HCT116 (cell line): ENCODE results near the gene MYO3B. TPM values are rescaled to one million over a fixed set of nuclear protein-coding genes. Genes with fewer than 3 reads are reported as not detected.

Experiments
- ATAC-seq: fragments of 200-7000 bp; cut with Tn5 transposase; 2 replicates; pipeline ENCODE4 v1.9.1; 2020; ENCODE audit warnings: mild to moderate bottlenecking, moderate library complexity
- BruUV-seq: library from RNA; stranded (reverse); fragments of 400-500 nt; replicated peaks from 2 replicates; lab custom pipeline; 2021; lab: Mats Ljungman, UMichigan
- CTCF ChIA-PET: fragments of 300-600 bp; sonication (Branson Sonifier 250); formaldehyde crosslinking; loops from one replicate; lab custom pipeline; 2021; ENCODE audit warnings: antibody characterized with exemption; lab: Charles Lee
- POLR2A ChIA-PET: fragments of 300-600, 350-600 bp; sonication (Branson Sonifier 250); formaldehyde crosslinking; loops from one replicate; lab custom pipeline; 2021; ENCODE audit warnings: antibody characterized with exemption; lab: Charles Lee
- RAD21 ChIA-PET, 2 experiments: fragments of 300-600 bp; sonication (Branson Sonifier 250); formaldehyde crosslinking; loops; one replicate each; lab custom pipeline; 2023; ENCODE audit warnings: low total read pairs in 2 of 2; ENCODE audit not compliant: uncharacterized antibody in 2 of 2, unreplicated experiment in 2 of 2, low non-redundant PET in 1 of 2; lab: Charles Lee
- DNase-seq: peaks from one replicate; pipeline ENCODE4 v3.0.0-alpha.2; 2010; ENCODE audit warnings: low read depth, low spot score
- H2AFZ ChIP-seq: fragments of 200-600 bp; shearing (Covaris generic), sonication (generic); 2 replicates; pipeline ENCODE4 v1.6.1; 2017; ENCODE audit warnings: low read depth, mixed run types, mixed read lengths, antibody characterized with exemption, low read length; ENCODE audit not compliant: poor library complexity, severe bottlenecking
- H3K27ac ChIP-seq: 2 replicates; pipeline ENCODE4 v1.5.1; 2012; ENCODE audit warnings: low read depth, low read length
- H3K27me3 ChIP-seq: fragments of 200-600 bp; sonication (generic); 2 replicates; pipeline ENCODE4 v1.6.1; 2016; ENCODE audit warnings: mixed run types, low read length, mixed read lengths; ENCODE audit not compliant: insufficient read depth
- H3K36me3 ChIP-seq, 2 experiments: fragments of 200-500 bp in 1 of 2; fragments of 200-600 bp in 1 of 2; sonication (Bioruptor generic) in 1 of 2; sonication (generic) in 1 of 2; 2 replicates each; pipeline versions ENCODE4 v1.5.1 to v1.6.1; 2014 to 2016; ENCODE audit warnings: low read length in 2 of 2, inconsistent platforms in 1 of 2, mixed read lengths in 1 of 2, mixed run types in 1 of 2; ENCODE audit not compliant: insufficient read depth in 2 of 2, control insufficient read depth in 1 of 2
- H3K4me1 ChIP-seq, 2 experiments: fragments of 200-600 bp in 1 of 2; sonication (generic) in 1 of 2; 2 replicates each; pipeline versions ENCODE4 v1.5.1 to v1.6.1; 2012 to 2017; ENCODE audit warnings: low read length in 2 of 2, inconsistent platforms in 1 of 2, mild to moderate bottlenecking in 1 of 2, mixed read lengths in 1 of 2, mixed run types in 1 of 2, moderate library complexity in 1 of 2; ENCODE audit not compliant: insufficient read depth in 2 of 2, control insufficient read depth in 1 of 2
- H3K4me2 ChIP-seq: fragments of 200-600 bp; sonication (generic); 2 replicates; pipeline ENCODE4 v1.6.1; 2017; ENCODE audit warnings: mixed run types, low read length, mixed read lengths
- H3K4me3 ChIP-seq, 2 experiments: fragments of 200-600 bp in 1 of 2; sonication (generic) in 1 of 2; replicated peaks in 1 of 2; 2 replicates each; pipeline ENCODE4 v1.5.1; 2011 to 2016; ENCODE audit warnings: low read length in 2 of 2, control low read depth in 1 of 2, low read depth in 1 of 2, mild to moderate bottlenecking in 1 of 2, mixed read lengths in 1 of 2, mixed run types in 1 of 2
- H3K79me2 ChIP-seq: fragments of 200-600 bp; sonication (generic); 2 replicates; pipeline ENCODE4 v1.6.1; 2017; ENCODE audit warnings: mild to moderate bottlenecking, mixed run types, low read length, moderate library complexity, mixed read lengths; ENCODE audit not compliant: insufficient read depth
- H3K9ac ChIP-seq: fragments of 200-600 bp; sonication (generic); 2 replicates; pipeline ENCODE4 v1.6.1; 2016; ENCODE audit warnings: low read length, mixed read lengths
- H3K9me2 ChIP-seq: fragments of 200-600 bp; sonication (generic), shearing (Covaris generic); 2 replicates; pipeline ENCODE4 v1.6.1; 2017; ENCODE audit warnings: mixed run types, mild to moderate bottlenecking, moderate library complexity; ENCODE audit not compliant: insufficient read depth
- H3K9me3 ChIP-seq, 2 experiments: fragments of 200-500 bp in 1 of 2; fragments of 200-600 bp in 1 of 2; sonication (Bioruptor generic) in 1 of 2; sonication (generic) in 1 of 2; 2 replicates each; pipeline ENCODE4 v1.6.1; 2014 to 2017; ENCODE audit warnings: low read length in 2 of 2, mixed read lengths in 2 of 2, inconsistent platforms in 1 of 2, low read depth in 1 of 2, mild to moderate bottlenecking in 1 of 2, mixed run types in 1 of 2, moderate library complexity in 1 of 2; ENCODE audit not compliant: control insufficient read depth in 1 of 2, insufficient read depth in 1 of 2
- H4K20me1 ChIP-seq: fragments of 200-600 bp; sonication (generic), shearing (Covaris generic); 2 replicates; pipeline ENCODE4 v1.6.1; 2017; ENCODE audit warnings: mixed run types, mild to moderate bottlenecking, moderate library complexity; ENCODE audit not compliant: insufficient read depth
- EGR1 ChIP-seq: IDR thresholded peaks from 2 replicates; pipeline ENCODE4 v1.6.1; 2012; ENCODE audit warnings: low read depth
- EZH2 ChIP-seq: fragments of 200-600 bp; sonication (generic); IDR thresholded peaks from 2 replicates; pipeline ENCODE4 v1.6.1; 2017; ENCODE audit warnings: antibody characterized with exemption, mixed run types
- EZH2phosphoT487 ChIP-seq: fragments of 200-600 bp; IDR thresholded peaks from 2 replicates; pipeline ENCODE4 v1.6.1; 2018; ENCODE audit warnings: antibody characterized with exemption, borderline replicate concordance
- FOSL1 ChIP-seq: IDR thresholded peaks from 2 replicates; pipeline ENCODE4 v1.6.1; 2012; ENCODE audit warnings: low read depth
- MAX ChIP-seq: IDR thresholded peaks from 2 replicates; pipeline ENCODE4 v1.6.1; 2012
- POLR2A ChIP-seq: IDR thresholded peaks from 2 replicates; pipeline ENCODE4 v1.7.0; 2011; ENCODE audit warnings: borderline replicate concordance; ENCODE audit not compliant: insufficient read depth, insufficient read length; ENCODE audit errors: extremely low read depth
- POLR2AphosphoS5 ChIP-seq: IDR thresholded peaks from 2 replicates; pipeline ENCODE4 v1.6.1; 2011; ENCODE audit warnings: mild to moderate bottlenecking, low read depth, low read length, moderate library complexity
- RAD21 ChIP-seq: IDR thresholded peaks from 2 replicates; pipeline ENCODE4 v1.6.1; 2012; ENCODE audit warnings: low read depth, mild to moderate bottlenecking
- REST ChIP-seq: IDR thresholded peaks from 2 replicates; pipeline ENCODE4 v1.6.1; 2012; ENCODE audit warnings: low read depth
- SRF ChIP-seq: IDR thresholded peaks from 2 replicates; pipeline ENCODE4 v1.6.1; 2012; ENCODE audit warnings: low read depth
- TCF7L2 ChIP-seq: IDR thresholded peaks from 2 replicates; pipeline ENCODE4 v1.7.0; 2011; ENCODE audit warnings: borderline replicate concordance, inconsistent platforms; ENCODE audit not compliant: insufficient read depth, insufficient read length; ENCODE audit errors: extremely low read depth
- YY1 ChIP-seq: IDR thresholded peaks from 2 replicates; pipeline ENCODE4 v1.6.1; 2011; ENCODE audit warnings: low read length, low read depth, moderate library complexity, mild to moderate bottlenecking; ENCODE audit not compliant: insufficient replicate concordance; ENCODE audit errors: extremely low read depth
- intact Hi-C: fragments of 100-400 bp; cut with micrococcal nuclease; formaldehyde crosslinking; loops from 2 replicates; pipeline ENCODE4 v1.10.0; 2022
- total RNA-seq: library from RNA; stranded (reverse); gene quantifications from one replicate; pipeline ENCODE4 v1.2.1, GENCODE V29; 2021; ENCODE audit not compliant: unreplicated experiment

The MYO3B gene
- total RNA-seq, 1 experiment from 2014 or later, result not detected

- H3K27me3 ChIP-seq, result peaks cover 20% of the 10 kb centered on the region; the same call in 1 of the 2 replicates
- TF ChIP-seq POLR2AphosphoS5 (no peak), EGR1 (no peak), POLR2A (no peak), RAD21 (no peak), SRF (no peak), YY1 (no peak), TCF7L2 (no peak), MAX (no peak), FOSL1 (no peak), REST (no peak), EZH2 (no peak), EZH2phosphoT487 (no peak)
- TF ChIP-seq, all 23 proteins: peak for 0
- Histone ChIP-seq H3K9me3 (no peaks in the 10 kb centered on the region), H3K27ac (no peak overlapping the region), H3K4me2 (no peak overlapping the region), H2AFZ (no peak overlapping the region), H3K9ac (no peak overlapping the region), H3K36me3 (no peaks in the 10 kb centered on the region), H3K4me1 (peaks cover 0 to 6% of the 10 kb centered on the region in 2 experiments; a peak in 1 of 4 replicates), H3K9me2 (no peaks in the 10 kb centered on the region), H3K79me2 (no peaks in the 10 kb centered on the region), H3K4me3 (no peak overlapping the region), H4K20me1 (no peaks in the 10 kb centered on the region)
- CTCF ChIA-PET, result interaction anchor here (1.0 to 3.4 kb wide), 8 partner anchors 10 to 910 kb away, joined by 3 to 45 read pairs (median 8); partner anchors contain the start of gene GAD1
- no peak for ATAC-seq
- POLR2A ChIA-PET, result no interaction called here
- intact Hi-C loops, result loop anchor here (5.0 to 10.0 kb wide), 3 partner anchors 428 to 908 kb away; partner anchors contain the start of gene GAD1
- RAD21 ChIA-PET, result no interaction called here
- no TSS peak for BruUV-seq
- no peak for DNase-seq
These were observed 184.4 kb downstream of the MYO3B start for GRCh38 chr2:170362313-170362870.
